Activated T-cell treated with anti-CD3 and anti-CD28 coated beads, Interleukin-2, amount 50 U/mL, for 24 hours (primary cell): Measurements from ENCODE around the gene KLHL6.
"Not testable (repeated sequence)": the region's sequence is repeated elsewhere in the genome, so short reads cannot be mapped to it uniquely, and the experiment has no call there.

Source experiments
- DNase-seq: peaks from one replicate; pipeline ENCODE4 v3.0.0-alpha.2; 2020
- H3K27ac Mint-ChIP-seq: 2 replicates; pipeline ENCODE4 v1.8.0; 2020; ENCODE audit warnings: mild to moderate bottlenecking, mixed read lengths
- H3K27me3 Mint-ChIP-seq: 2 replicates; pipeline ENCODE4 v1.8.0; 2020; ENCODE audit warnings: mixed read lengths
- H3K36me3 Mint-ChIP-seq: 2 replicates; pipeline ENCODE4 v1.8.0; 2020; ENCODE audit warnings: low read depth, mixed read lengths
- H3K4me1 Mint-ChIP-seq: 2 replicates; pipeline ENCODE4 v1.8.0; 2020; ENCODE audit warnings: low read depth, mixed read lengths
- H3K4me3 Mint-ChIP-seq: 2 replicates; pipeline ENCODE4 v1.8.0; 2020; ENCODE audit warnings: mild to moderate bottlenecking, moderate library complexity, mixed read lengths
- H3K9me3 Mint-ChIP-seq: 2 replicates; pipeline ENCODE4 v1.8.0; 2020; ENCODE audit warnings: mixed read lengths

Gene KLHL6

GRCh38 chr3:183484431-183485075, 71.0 kb downstream of the KLHL6 start:
- no peak for DNase-seq
- Mint-ChIP-seq H3K36me3 (peaks cover 12% of the 10 kb centered on the region), H3K9me3 (no peaks in the 10 kb centered on the region), H3K4me1 (peaks cover 11% of the 10 kb centered on the region), H3K27me3 (no peaks in the 10 kb centered on the region), H3K27ac (peak overlapping the region; percentile 53), H3K4me3 (no peak overlapping the region)

DNA sequence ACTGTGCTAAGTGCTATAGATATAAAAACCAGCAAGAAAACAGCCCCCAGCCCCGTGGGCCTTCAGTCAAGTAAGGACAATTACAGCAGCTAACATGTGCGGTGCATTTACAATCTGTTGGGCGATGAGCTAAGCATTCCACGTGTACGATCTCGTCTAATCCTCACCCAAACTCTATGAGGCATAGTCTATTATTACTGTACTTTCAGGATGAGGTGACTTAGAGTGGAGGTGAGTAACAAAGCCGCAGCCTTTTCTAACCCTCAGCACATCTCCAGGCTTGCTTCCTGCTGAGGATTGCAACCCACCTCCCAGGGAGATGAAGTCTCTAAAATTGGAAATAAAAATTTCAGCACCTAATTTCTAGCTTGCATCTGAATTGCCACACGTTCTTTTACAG, 73.9 kb downstream of the KLHL6 start:
- Mint-ChIP-seq H3K27ac (peak overlapping the region; percentile 7), H3K4me3 (no peak overlapping the region), H3K9me3 (no peaks in the 10 kb centered on the region), H3K4me1 (peaks cover 11% of the 10 kb centered on the region), H3K36me3 (no peaks in the 10 kb centered on the region), H3K27me3 (no peaks in the 10 kb centered on the region)
- no peak for DNase-seq

DNA sequence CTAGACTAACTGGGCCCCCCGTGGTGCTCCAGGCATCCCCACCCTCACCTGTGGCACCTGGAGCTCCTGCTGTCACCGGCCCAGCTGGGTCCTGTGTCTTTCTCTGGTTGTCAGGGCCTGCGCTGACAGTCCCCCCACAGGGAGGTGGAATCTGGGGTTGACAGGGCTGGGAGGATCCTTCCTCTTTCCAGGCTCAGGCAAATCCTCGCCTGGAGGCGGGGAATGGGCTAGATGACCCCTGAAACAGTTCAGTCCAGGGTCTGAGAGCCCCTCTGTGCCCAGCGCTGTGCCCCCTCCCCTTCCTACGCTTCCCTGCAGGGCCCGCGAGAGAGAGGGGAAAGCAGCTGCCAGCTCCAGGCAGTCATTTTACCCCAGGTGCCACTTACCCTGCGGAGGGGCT, 77.0 kb downstream of the KLHL6 start:
- H3K36me3 Mint-ChIP-seq = no peaks in the 10 kb centered on the region
- H3K4me1 Mint-ChIP-seq = peaks cover 11% of the 10 kb centered on the region
- no peaks in the 10 kb centered on the region for H3K9me3 Mint-ChIP-seq
- no peak overlapping the region for H3K4me3 Mint-ChIP-seq
- H3K27ac Mint-ChIP-seq = no peak overlapping the region
- no peaks in the 10 kb centered on the region for H3K27me3 Mint-ChIP-seq
- no peak for DNase-seq

DNA sequence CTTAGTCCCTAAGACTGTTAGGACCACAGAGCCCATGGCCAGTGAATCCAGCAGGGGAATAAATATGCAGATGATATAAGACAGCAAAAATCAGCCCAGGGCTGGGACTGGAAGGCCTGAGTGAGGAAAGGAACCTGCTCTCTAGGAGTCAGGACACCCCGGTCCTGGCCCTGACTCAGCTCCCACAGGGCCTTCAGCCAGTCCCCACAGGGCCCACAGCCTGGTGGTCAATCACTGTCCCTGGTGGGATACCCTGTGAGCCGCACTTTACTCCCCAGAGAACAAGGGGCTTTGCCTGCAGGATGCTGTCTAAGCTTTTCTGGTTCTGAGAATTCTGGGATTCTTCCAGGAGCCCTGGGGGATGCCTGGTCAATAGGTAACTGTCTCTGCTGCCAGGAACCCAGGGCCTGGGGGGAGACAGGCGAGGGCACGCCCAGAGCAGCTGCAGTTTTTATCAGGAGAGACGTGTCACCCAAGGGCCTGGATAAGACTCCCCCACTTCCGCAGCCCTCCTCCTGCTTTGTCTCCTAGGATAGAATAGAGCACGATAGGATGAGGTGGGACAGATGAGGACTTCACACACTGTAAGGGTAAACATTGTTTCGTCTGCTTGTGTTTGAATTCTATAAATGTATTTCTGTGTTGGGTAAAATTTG, 77.6 kb downstream of the KLHL6 start:
- no peak overlapping the region for H3K4me3 Mint-ChIP-seq
- DNase-seq = no peak
- no peaks in the 10 kb centered on the region for H3K27me3 Mint-ChIP-seq
- peaks cover 11% of the 10 kb centered on the region for H3K4me1 Mint-ChIP-seq
- H3K27ac Mint-ChIP-seq = no peak overlapping the region
- no peaks in the 10 kb centered on the region for H3K9me3 Mint-ChIP-seq
- no peaks in the 10 kb centered on the region for H3K36me3 Mint-ChIP-seq

DNA sequence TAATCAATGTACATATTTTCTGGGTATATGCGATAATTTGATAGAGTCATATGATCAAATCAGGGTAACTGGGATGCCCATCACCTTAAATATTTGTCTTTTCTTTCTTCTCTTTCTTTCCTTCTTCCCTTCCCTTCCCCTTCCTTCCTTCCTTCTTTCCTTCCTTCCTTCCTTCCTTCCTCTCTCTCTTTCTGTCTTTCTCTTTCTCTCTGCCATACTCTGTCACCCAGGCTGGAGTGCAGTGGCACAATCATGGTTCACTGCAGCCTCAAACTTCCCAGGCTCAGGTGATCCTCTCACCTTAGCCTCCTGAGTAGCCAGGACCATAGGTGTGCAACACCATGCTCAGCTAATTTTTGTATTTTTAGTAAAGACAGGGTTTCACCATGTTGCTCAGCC, 79.7 kb downstream of the KLHL6 start:
- not testable (repeated sequence) for H3K36me3 Mint-ChIP-seq, H3K27ac Mint-ChIP-seq

GRCh38 chr3:183475016-183475763, 80.3 kb downstream of the KLHL6 start:
- Mint-ChIP-seq H3K36me3 (no peaks in the 10 kb centered on the region), H3K9me3 (no peaks in the 10 kb centered on the region)

More for the DNA sequence above, 79.7 kb downstream of the KLHL6 start:
- not testable (repeated sequence) for H3K9me3 Mint-ChIP-seq, H3K4me3 Mint-ChIP-seq, H3K4me1 Mint-ChIP-seq, DNase-seq, H3K27me3 Mint-ChIP-seq

DNA sequence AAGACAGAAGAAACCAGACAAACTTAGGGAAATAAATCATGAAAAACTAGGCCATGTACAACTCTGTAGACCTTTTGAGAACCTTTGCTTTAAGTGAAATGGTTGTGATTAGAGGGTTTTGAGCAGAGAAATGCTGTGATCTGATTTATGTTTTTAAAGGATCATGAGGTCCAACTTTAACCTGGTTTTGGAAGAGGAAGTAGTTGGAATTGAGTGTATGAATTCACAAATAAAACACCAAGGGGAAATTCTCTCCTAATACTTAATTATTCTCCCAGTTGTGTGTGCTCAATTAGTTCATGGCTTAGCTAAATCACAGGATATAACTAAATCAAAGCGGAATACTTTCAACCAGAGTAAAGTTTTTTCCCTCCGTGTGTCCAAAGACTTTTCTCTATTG, 81.5 kb downstream of the KLHL6 start:
- H3K36me3 Mint-ChIP-seq = no peaks in the 10 kb centered on the region
- no peak overlapping the region for H3K27ac Mint-ChIP-seq
- DNase-seq = no peak
- H3K4me1 Mint-ChIP-seq = peaks cover 10% of the 10 kb centered on the region
- H3K9me3 Mint-ChIP-seq = no peaks in the 10 kb centered on the region
- H3K4me3 Mint-ChIP-seq = no peak overlapping the region
- no peaks in the 10 kb centered on the region for H3K27me3 Mint-ChIP-seq

More at GRCh38 chr3:183475016-183475763, 80.3 kb downstream of the KLHL6 start:
- Mint-ChIP-seq H3K4me1 (peaks cover 1% of the 10 kb centered on the region), H3K4me3 (no peak overlapping the region), H3K27ac (no peak overlapping the region), H3K27me3 (no peaks in the 10 kb centered on the region)
- DNase-seq = no peak

DNA sequence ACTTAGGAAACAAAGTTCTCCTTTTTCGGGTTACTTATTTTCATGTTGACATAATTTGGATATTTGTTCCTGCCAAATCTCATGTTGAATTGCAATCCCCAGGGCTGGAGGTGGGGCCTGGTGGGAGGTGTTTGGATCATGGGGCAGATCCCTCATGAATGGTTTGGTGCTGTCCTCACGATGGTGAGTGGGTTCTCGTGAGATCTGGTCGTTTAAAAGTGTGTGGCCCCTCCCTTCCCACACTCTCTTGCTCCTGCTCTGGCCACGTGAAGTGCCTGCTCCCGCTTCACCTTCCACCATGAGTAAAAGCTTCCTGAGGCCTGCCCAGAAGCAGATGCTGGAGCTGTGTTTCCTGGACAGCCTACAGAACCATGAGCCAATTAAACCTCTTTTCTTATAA, 83.4 kb downstream of the KLHL6 start:
- Mint-ChIP-seq H3K27me3 (no peaks in the 10 kb centered on the region), H3K4me1 (peaks cover 23% of the 10 kb centered on the region), H3K9me3 (no peaks in the 10 kb centered on the region), H3K27ac (no peak overlapping the region), H3K36me3 (no peaks in the 10 kb centered on the region), H3K4me3 (no peak overlapping the region)
- DNase-seq = no peak

GRCh38 chr3:183468424-183468823, 87.1 kb downstream of the KLHL6 start:
- Mint-ChIP-seq H3K27me3 (peaks cover 5% of the 10 kb centered on the region), H3K4me1 (peaks cover 23% of the 10 kb centered on the region), H3K36me3 (no peaks in the 10 kb centered on the region), H3K4me3 (no peak overlapping the region), H3K27ac (peak overlapping the region; percentile 92), H3K9me3 (no peaks in the 10 kb centered on the region)
- DNase-seq = no peak

DNA sequence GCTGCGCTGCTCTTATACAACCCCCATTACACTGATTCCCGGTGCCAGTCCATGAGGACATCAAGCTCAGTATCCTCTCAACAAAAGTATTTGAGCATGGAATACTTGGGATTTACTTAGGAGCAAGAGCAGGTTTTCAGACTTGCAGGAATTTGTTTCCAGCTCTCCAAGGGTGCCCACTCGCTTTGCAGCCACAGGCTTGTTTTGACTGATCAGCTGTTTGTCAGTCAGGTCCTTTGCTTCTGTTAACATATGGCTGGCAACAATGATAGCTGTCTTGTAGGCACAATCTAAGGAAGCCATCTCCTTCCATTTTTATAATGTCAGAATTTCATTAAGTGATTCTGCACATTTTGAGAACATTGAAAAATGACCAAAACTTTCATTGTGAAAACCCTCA, 88.9 kb downstream of the KLHL6 start:
- Mint-ChIP-seq H3K4me1 (peaks cover 23% of the 10 kb centered on the region), H3K4me3 (no peak overlapping the region), H3K27me3 (peaks cover 5% of the 10 kb centered on the region), H3K9me3 (no peaks in the 10 kb centered on the region), H3K36me3 (no peaks in the 10 kb centered on the region), H3K27ac (no peak overlapping the region)
- DNase-seq = no peak

GRCh38 chr3:183465710-183466109, 89.8 kb downstream of the KLHL6 start:
- not testable (repeated sequence) for H3K4me3 Mint-ChIP-seq, H3K27me3 Mint-ChIP-seq, H3K9me3 Mint-ChIP-seq, DNase-seq, H3K27ac Mint-ChIP-seq, H3K36me3 Mint-ChIP-seq
- H3K4me1 Mint-ChIP-seq = peaks cover 23% of the 10 kb centered on the region

DNA sequence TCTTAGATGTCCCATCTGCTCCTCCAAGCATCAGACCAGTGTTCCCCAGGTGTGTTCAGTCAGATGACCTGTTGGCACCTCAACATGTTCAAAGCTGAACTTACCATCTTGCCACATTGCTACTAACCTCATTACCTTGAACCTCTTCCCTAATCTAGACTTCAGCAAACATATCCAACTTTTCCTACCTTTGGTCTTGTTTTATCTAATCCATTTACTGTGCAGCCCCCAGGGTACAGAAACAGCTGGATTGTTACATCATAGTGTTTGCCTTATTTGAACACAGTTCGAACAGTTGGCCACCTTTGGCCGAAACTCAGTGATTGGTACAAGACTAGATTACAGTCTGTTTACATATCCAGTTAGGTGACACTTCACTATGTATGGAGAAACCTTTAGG, 91.0 kb downstream of the KLHL6 start:
- H3K4me1 Mint-ChIP-seq = peaks cover 18% of the 10 kb centered on the region
- peaks cover 5% of the 10 kb centered on the region for H3K27me3 Mint-ChIP-seq
- no peak for DNase-seq
- no peak overlapping the region for H3K4me3 Mint-ChIP-seq
- H3K9me3 Mint-ChIP-seq = no peaks in the 10 kb centered on the region
- no peaks in the 10 kb centered on the region for H3K36me3 Mint-ChIP-seq
- no peak overlapping the region for H3K27ac Mint-ChIP-seq

- Mint-ChIP-seq H3K36me3 (peaks cover 2% of the 10 kb centered on the region), H3K27me3 (peaks cover 5% of the 10 kb centered on the region), H3K9me3 (no peaks in the 10 kb centered on the region), H3K4me3 (no peak overlapping the region), H3K4me1 (no peaks in the 10 kb centered on the region), H3K27ac (no peak overlapping the region)
- no peak for DNase-seq
Measured at GRCh38 chr3:183460081-183461055, 95.1 kb downstream of the KLHL6 start.

DNA sequence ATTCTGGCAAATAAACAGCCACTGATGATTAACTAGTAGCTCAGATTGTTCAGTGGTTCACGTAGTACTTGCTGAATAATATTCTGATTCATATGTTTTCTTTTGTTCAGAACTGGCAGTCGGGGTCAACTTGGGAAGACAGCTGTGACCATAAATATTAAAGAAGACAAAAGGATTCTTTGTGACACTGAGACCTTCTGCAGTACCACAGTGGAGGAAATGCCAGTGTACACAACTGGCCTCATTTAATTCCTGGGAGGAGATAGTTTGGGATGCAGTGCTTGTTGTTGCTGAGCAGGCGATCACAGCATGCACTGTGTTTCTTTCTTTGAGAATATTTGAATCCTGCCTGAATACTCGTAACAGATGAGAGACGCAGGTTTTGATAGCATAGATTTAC, 100.4 kb downstream of the KLHL6 start:
- Mint-ChIP-seq H3K9me3 (no peaks in the 10 kb centered on the region), H3K27me3 (no peaks in the 10 kb centered on the region), H3K36me3 (peaks cover 13% of the 10 kb centered on the region), H3K27ac (no peak overlapping the region), H3K4me1 (no peaks in the 10 kb centered on the region), H3K4me3 (no peak overlapping the region)
- no peak for DNase-seq
